ENCODE results near the gene ZFP36L2.
"Not testable (repeated sequence)": the region's sequence is repeated elsewhere in the genome, so short reads cannot be mapped to it uniquely, and the experiment has no call there.

The ZFP36L2 gene

GRCh38 chr2:43206602-43207001 is 19.8 kb downstream of the ZFP36L2 start:
- no peak for DNase-seq

- no peak for DNase-seq
Measured at GRCh38 chr2:43203373-43203772, 23.0 kb downstream of the ZFP36L2 start.

- no peak for DNase-seq
Measured at GRCh38 chr2:43202289-43202688, 24.1 kb downstream of the ZFP36L2 start.

GRCh38 chr2:43201497-43201896 is 24.9 kb downstream of the ZFP36L2 start:
- DNase-seq = no peak

- no peak for DNase-seq
Measured at GRCh38 chr2:43201016-43201415, 25.4 kb downstream of the ZFP36L2 start.

- no peak for DNase-seq
Measured at GRCh38 chr2:43199492-43200488, 26.6 kb downstream of the ZFP36L2 start.

- no peak for DNase-seq
Measured at GRCh38 chr2:43198263-43198662, 28.1 kb downstream of the ZFP36L2 start.

- DNase-seq = no peak
Measured at GRCh38 chr2:43197588-43197896, 28.9 kb downstream of the ZFP36L2 start.

- DNase-seq = no peak
Measured at GRCh38 chr2:43196768-43197587, 29.4 kb downstream of the ZFP36L2 start.

GRCh38 chr2:43194121-43194869 is 32.1 kb downstream of the ZFP36L2 start:
- DNase-seq = no peak

- DNase-seq = no peak
Measured at GRCh38 chr2:43193652-43194120, 32.7 kb downstream of the ZFP36L2 start.

- DNase-seq = no peak
Measured at GRCh38 chr2:43192744-43193651, 33.4 kb downstream of the ZFP36L2 start.

GRCh38 chr2:43191947-43192516 is 34.4 kb downstream of the ZFP36L2 start:
- DNase-seq = peak; percentile 38

GRCh38 chr2:43190311-43191052 is 35.9 kb downstream of the ZFP36L2 start:
- no peak for DNase-seq

- not testable (repeated sequence) for DNase-seq
Measured at GRCh38 chr2:43189861-43190260, 36.5 kb downstream of the ZFP36L2 start.

GRCh38 chr2:43188561-43189386 is 37.6 kb downstream of the ZFP36L2 start:
- no peak for DNase-seq

- DNase-seq = no peak
Measured at GRCh38 chr2:43186679-43187374, 39.6 kb downstream of the ZFP36L2 start.

- DNase-seq = no peak
Measured at GRCh38 chr2:43186321-43186678, 40.1 kb downstream of the ZFP36L2 start.

GRCh38 chr2:43185146-43185545 is 41.3 kb downstream of the ZFP36L2 start:
- DNase-seq = no peak

Data from activated naive CD4-positive, alpha-beta T cell treated with anti-CD3 and anti-CD28 coated beads, Interleukin-2, amount 50 U/mL, for 16 hours (primary cell).